ENCODE results near the gene TPO. TPM values are rescaled to one million over a fixed set of nuclear protein-coding genes. Genes with fewer than 3 reads are reported as not detected.

TPO gene
- total RNA-seq, 1 experiment from 2014 or later: not detected

DNA sequence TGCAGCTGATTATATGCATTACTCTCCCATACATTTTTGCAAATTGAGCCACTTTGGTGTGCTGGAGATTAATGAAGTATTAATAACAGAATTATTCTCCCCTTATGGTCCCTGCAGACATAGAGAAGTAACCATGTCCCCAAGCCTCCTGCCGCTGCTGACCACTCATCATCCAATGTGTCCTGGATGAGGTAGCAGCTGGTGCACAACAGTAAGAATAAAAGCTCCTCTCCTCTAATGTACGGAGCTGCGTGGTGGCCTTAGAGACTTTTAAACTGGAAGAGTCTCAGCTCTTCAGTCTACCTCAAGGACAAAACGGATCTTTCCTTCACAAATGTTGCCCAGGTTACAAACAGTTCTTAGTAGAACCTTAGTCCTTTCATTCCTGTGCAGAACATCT, 37.7 kb downstream of the TPO start:
- H3K36me3 Mint-ChIP-seq (ENCODE audit: insufficient read depth in 1 of 3, low read depth in 3 of 3): 0 out of 7 replicates have a peak, but pooled peaks cover 0 to 6% (median 0%) of the 10 kb centered on the region in 3 experiments
- Histone ChIP-seq H2AK5ac (ENCODE audit: insufficient read length, low read length) (no peak overlapping the region), H3K27me3 (ENCODE audit: insufficient read depth, low read length) (no peaks in the 10 kb centered on the region), H3K23me2 (ENCODE audit: insufficient read length, low read depth, low read length, poor library complexity, severe bottlenecking) (no peaks in the 10 kb centered on the region), H3K4me1 (ENCODE audit: insufficient read depth, low read length) (no peaks in the 10 kb centered on the region), H4K8ac (replicated peaks; ENCODE audit: insufficient read length, low read depth, low read length) (no peak overlapping the region), H2AFZ (ENCODE audit: low read length) (no peak overlapping the region), H3K79me1 (ENCODE audit: insufficient read depth, low read depth, low read length, poor library complexity, severe bottlenecking) (no peaks in the 10 kb centered on the region), H3K23ac (ENCODE audit: insufficient read length, low read depth, low read length) (no peak overlapping the region), H4K91ac (ENCODE audit: insufficient read length, low read depth, low read length) (no peak overlapping the region), H4K5ac (ENCODE audit: insufficient read length, low read depth, low read length) (no peak overlapping the region), H3K9me3 (ENCODE audit: control insufficient read depth, low read depth, low read length) (no peaks in the 10 kb centered on the region), H3T11ph (ENCODE audit: low read length) (no peak overlapping the region), H3K18ac (ENCODE audit: insufficient read length, low read depth, low read length) (no peak overlapping the region), H2BK5ac (ENCODE audit: insufficient read length, low read length) (no peak overlapping the region), H3K56ac (ENCODE audit: insufficient read length, low read depth, low read length) (no peak overlapping the region), H3K14ac (ENCODE audit: insufficient read depth, low read length) (no peak overlapping the region), H3K4me2 (ENCODE audit: insufficient read depth, insufficient read length, low read length) (no peak overlapping the region), H3K4ac (ENCODE audit: low read depth, low read length) (no peak overlapping the region), H3K9ac (ENCODE audit: extremely low read depth, insufficient read length, low read length) (no peak overlapping the region), H2BK120ac (ENCODE audit: low read depth, low read length, poor library complexity, severe bottlenecking) (no peak overlapping the region), H2BK12ac (ENCODE audit: insufficient read length, low read depth, low read length) (no peak overlapping the region), H4K20me1 (ENCODE audit: control insufficient read depth, insufficient read depth, insufficient read length) (no peaks in the 10 kb centered on the region), H3K27ac (ENCODE audit: insufficient read length, low read depth, low read length) (no peak overlapping the region), H2BK20ac (ENCODE audit: low read depth, low read length, poor library complexity, severe bottlenecking) (no peak overlapping the region), H3K79me2 (ENCODE audit: insufficient read depth, low read length) (no peaks in the 10 kb centered on the region), H2BK15ac (ENCODE audit: low read depth, low read length) (no peak overlapping the region)
- peaks cover 4 to 5% of the 10 kb centered on the region in 2 experiments; a peak in 2 of 5 replicates for H3K9me3 Mint-ChIP-seq
- peaks cover 16% of the 10 kb centered on the region for H3K27me3 Mint-ChIP-seq (ENCODE audit: low read depth)
- H3K4me1 Mint-ChIP-seq: no peaks in the 10 kb centered on the region; a peak in 1 of 4 replicates
- DNase-seq: no peak
- no peak overlapping the region for H3K27ac Mint-ChIP-seq
- no CpG with 5 or more reads among the region's 4 CpGs for WGBS (ENCODE audit: extremely low coverage, insufficient read length, low lambda C conversion rate)
- H3K4me3 Mint-ChIP-seq: no peak overlapping the region
- TF ChIP-seq, protein P1, sequence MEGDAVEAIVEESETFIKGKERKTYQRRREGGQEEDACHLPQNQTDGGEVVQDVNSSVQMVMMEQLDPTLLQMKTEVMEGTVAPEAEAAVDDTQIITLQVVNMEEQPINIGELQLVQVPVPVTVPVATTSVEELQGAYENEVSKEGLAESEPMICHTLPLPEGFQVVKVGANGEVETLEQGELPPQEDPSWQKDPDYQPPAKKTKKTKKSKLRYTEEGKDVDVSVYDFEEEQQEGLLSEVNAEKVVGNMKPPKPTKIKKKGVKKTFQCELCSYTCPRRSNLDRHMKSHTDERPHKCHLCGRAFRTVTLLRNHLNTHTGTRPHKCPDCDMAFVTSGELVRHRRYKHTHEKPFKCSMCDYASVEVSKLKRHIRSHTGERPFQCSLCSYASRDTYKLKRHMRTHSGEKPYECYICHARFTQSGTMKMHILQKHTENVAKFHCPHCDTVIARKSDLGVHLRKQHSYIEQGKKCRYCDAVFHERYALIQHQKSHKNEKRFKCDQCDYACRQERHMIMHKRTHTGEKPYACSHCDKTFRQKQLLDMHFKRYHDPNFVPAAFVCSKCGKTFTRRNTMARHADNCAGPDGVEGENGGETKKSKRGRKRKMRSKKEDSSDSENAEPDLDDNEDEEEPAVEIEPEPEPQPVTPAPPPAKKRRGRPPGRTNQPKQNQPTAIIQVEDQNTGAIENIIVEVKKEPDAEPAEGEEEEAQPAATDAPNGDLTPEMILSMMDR (conservative IDR thresholded peaks at IDR 0.05): no peak

All from H9 (cell line).